Measurements from ENCODE around the gene GHRL. TPM values are rescaled to one million over a fixed set of nuclear protein-coding genes. Genes with fewer than 3 reads are reported as not detected.
"Not testable (repeated sequence)": the region's sequence is repeated elsewhere in the genome, so short reads cannot be mapped to it uniquely, and the experiment has no call there.

GHRL gene
- total RNA-seq, 1 donor from 2014 or later, result 0.35 TPM

GRCh38 chr3:10299679-10300078 lies 6.9 kb upstream of the GHRL start:
- Mint-ChIP-seq H3K4me1 (no peaks in the 10 kb centered on the region), H3K27me3 (ENCODE audit: low read depth) (no peaks in the 10 kb centered on the region), H3K36me3 (ENCODE audit: low read depth) (peaks cover 25% of the 10 kb centered on the region), H3K4me3 (no peak overlapping the region), H3K27ac (ENCODE audit: unreplicated experiment) (no peak overlapping the region), H3K9me3 (no peaks in the 10 kb centered on the region)
- no peak for DNase-seq (ENCODE audit: low read depth, low spot score)
- no peak for TF ChIP-seq CTCF (conservative IDR thresholded peaks at IDR 0.05)

DNA sequence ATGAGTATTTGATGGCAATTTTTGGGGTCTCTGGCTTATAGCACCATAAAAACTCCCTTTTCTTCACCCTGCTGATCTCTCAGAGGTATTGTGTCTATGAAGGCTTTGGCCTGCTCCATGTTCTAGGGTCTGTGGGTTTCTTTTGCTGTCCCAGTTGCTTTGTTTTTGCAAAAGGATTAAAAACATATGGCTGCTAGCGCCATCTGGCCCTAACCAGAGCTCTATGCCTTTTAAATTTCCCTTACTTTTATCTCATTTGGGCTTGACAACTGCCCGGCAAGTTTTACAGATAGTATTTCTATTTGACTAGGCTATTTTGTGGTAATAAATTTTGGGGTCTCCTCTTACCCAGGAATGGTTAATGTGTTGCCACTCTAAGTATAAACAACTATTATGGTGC lies 6.4 kb upstream of the GHRL start:
- Mint-ChIP-seq H3K9me3 (no peaks in the 10 kb centered on the region), H3K36me3 (ENCODE audit: low read depth) (peaks cover 25% of the 10 kb centered on the region), H3K4me1 (no peaks in the 10 kb centered on the region), H3K27ac (ENCODE audit: unreplicated experiment) (no peak overlapping the region), H3K27me3 (ENCODE audit: low read depth) (no peaks in the 10 kb centered on the region), H3K4me3 (no peak overlapping the region)
- TF ChIP-seq CTCF (conservative IDR thresholded peaks at IDR 0.05), result no peak
- no peak for DNase-seq (ENCODE audit: low read depth, low spot score)

- H3K36me3 Mint-ChIP-seq (ENCODE audit: low read depth), result peaks cover 25% of the 10 kb centered on the region
- H3K27ac Mint-ChIP-seq (ENCODE audit: unreplicated experiment); H3K4me3 Mint-ChIP-seq; H3K27me3 Mint-ChIP-seq (ENCODE audit: low read depth); H3K4me1 Mint-ChIP-seq; H3K9me3 Mint-ChIP-seq; DNase-seq (ENCODE audit: low read depth, low spot score): not testable (repeated sequence)
Measured at GRCh38 chr3:10298064-10298463, 5.3 kb upstream of the GHRL start.

DNA sequence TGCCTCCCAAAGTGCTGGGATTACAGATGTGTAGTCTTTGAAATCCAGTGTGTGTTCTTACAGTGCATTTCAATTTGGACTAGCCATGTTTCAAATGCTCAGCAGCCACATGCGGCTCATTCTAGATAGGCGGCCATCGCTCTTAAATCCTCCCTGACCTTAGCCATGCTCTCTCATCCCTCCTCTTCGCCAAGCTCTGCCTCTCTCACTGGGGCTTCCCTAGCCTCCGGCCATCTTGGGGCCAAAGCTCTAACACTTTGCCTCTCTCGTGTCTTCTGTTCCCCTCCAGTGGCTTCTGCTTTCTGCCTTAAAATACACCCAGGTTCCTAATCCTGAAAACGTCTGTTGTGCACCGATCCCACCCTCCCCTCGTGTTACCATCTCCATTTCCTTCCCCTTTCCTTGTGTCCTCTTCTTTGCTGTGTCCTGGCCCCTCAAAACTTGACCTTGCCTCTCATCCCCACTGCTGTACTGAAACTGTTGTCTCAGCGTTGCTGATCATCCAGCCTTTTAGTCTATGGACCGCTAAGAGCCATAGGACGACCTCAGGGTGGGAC lies 1.4 kb upstream of the GHRL start:
- DNase-seq (ENCODE audit: low read depth, low spot score), result no peak
- Mint-ChIP-seq H3K9me3 (no peaks in the 10 kb centered on the region), H3K4me1 (no peaks in the 10 kb centered on the region)

GRCh38 chr3:10291641-10292040 lies 1.1 kb downstream of the GHRL start:
- no peak for DNase-seq (ENCODE audit: low read depth, low spot score)
- Mint-ChIP-seq H3K4me3 (no peak overlapping the region), H3K4me1 (no peaks in the 10 kb centered on the region), H3K27ac (ENCODE audit: unreplicated experiment) (no peak overlapping the region), H3K36me3 (ENCODE audit: low read depth) (no peaks in the 10 kb centered on the region), H3K9me3 (no peaks in the 10 kb centered on the region), H3K27me3 (ENCODE audit: low read depth) (no peaks in the 10 kb centered on the region)
- TF ChIP-seq CTCF (conservative IDR thresholded peaks at IDR 0.05), result no peak

More for the DNA sequence above, 1.4 kb upstream of the GHRL start:
- no peak for TF ChIP-seq CTCF (conservative IDR thresholded peaks at IDR 0.05)
- no peak overlapping the region for H3K4me3 Mint-ChIP-seq
- H3K36me3 Mint-ChIP-seq (ENCODE audit: low read depth), result peaks cover 8% of the 10 kb centered on the region
- no peak overlapping the region for H3K27ac Mint-ChIP-seq (ENCODE audit: unreplicated experiment)
- no peaks in the 10 kb centered on the region for H3K27me3 Mint-ChIP-seq (ENCODE audit: low read depth)

DNA sequence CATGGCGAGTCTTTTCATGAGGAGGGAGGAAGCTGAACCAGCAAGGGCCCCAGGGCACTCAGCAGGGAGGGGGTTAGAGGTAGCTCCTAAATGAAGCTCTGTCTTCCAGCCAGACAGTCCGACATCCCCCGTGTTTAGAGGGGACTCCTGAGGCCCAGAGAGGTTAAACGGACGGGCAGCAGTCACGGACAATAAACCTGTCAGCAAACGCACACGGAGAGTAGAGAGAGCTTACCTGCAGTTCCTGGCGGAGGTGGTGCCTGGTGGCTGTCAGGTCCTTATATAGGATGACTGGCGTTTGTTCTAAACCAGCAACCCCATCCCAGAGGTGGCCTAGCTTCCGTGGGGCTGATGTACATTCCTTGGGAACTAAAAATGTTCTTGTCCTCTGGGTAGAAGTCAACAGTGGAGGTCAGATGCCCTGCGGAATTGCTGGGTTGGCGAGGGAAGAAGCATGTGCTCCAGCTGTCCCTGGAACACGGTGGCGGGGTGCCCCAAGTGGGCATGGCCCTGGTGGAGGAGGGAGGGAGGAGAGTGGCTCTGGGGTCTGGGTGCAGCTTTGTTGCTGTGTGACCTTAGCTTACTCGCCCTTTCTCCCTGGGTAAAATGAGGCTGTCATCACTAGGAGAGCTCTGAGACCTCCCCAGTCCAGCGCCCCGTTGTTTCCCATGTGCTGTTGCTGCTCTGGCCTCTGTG lies 2.1 kb downstream of the GHRL start:
- Mint-ChIP-seq H3K9me3 (no peaks in the 10 kb centered on the region), H3K4me1 (no peaks in the 10 kb centered on the region), H3K4me3 (no peak overlapping the region), H3K27me3 (ENCODE audit: low read depth) (no peaks in the 10 kb centered on the region), H3K36me3 (ENCODE audit: low read depth) (no peaks in the 10 kb centered on the region), H3K27ac (ENCODE audit: unreplicated experiment) (no peak overlapping the region)
- no peak for DNase-seq (ENCODE audit: low read depth, low spot score)
- TF ChIP-seq CTCF (conservative IDR thresholded peaks at IDR 0.05), result no peak
